HepG2 (cell line): ENCODE data around the gene DCDC2C.

Experiments
- BRCA1 ChIP-seq: sonication (generic); formaldehyde crosslinking; IDR thresholded peaks from 2 replicates; pipeline ENCODE4 v1.4.0; 2020; ENCODE audit warnings: missing genetic modification reagents
- MYC ChIP-seq: sonication (generic); formaldehyde crosslinking; IDR thresholded peaks from 2 replicates; pipeline ENCODE4 v1.9.0; 2021; ENCODE audit warnings: missing genetic modification reagents, borderline replicate concordance
- SIN3A ChIP-seq: IDR thresholded peaks from 2 replicates; pipeline ENCODE4 v1.6.1; 2011; ENCODE audit warnings: low read depth, mild to moderate bottlenecking, control low read depth, low read length, borderline replicate concordance
- STAT5B ChIP-seq: sonication (generic); formaldehyde crosslinking; IDR thresholded peaks from 2 replicates; pipeline ENCODE4 v1.4.0; 2020; ENCODE audit warnings: missing genetic modification reagents
- TARDBP ChIP-seq: sonication (generic); formaldehyde crosslinking; IDR thresholded peaks from 2 replicates; pipeline ENCODE4 v1.8.0; 2022; ENCODE audit warnings: mild to moderate bottlenecking, missing genetic modification reagents
- ZFP1 ChIP-seq: IDR thresholded peaks from 2 replicates; pipeline ENCODE4 v1.6.1; 2016
- ZFY ChIP-seq: sonication (generic); formaldehyde crosslinking; IDR thresholded peaks from 2 replicates; pipeline ENCODE4 v1.4.0; 2020; ENCODE audit warnings: missing genetic modification reagents
- ZNF274 ChIP-seq: sonication (generic); formaldehyde crosslinking; IDR thresholded peaks from 2 replicates; pipeline ENCODE4 v1.5.1; 2020; ENCODE audit warnings: mild to moderate bottlenecking, missing genetic modification reagents
- ZNF674 ChIP-seq: sonication (generic); formaldehyde crosslinking; IDR thresholded peaks from 2 replicates; pipeline ENCODE4 v1.5.0; 2020; ENCODE audit warnings: low read depth, mild to moderate bottlenecking, missing genetic modification reagents
- ZZZ3 ChIP-seq: sonication (generic); formaldehyde crosslinking; IDR thresholded peaks from 2 replicates; pipeline ENCODE4 v1.4.0; 2020; ENCODE audit warnings: missing genetic modification reagents, mild to moderate bottlenecking, borderline replicate concordance
- TF ChIP-seq, protein P1 (sequence below): sonication (generic); formaldehyde crosslinking; IDR thresholded peaks from 2 replicates; pipeline ENCODE4 v1.4.0; 2020; ENCODE audit warnings: missing genetic modification reagents
- TF ChIP-seq, protein P2 (sequence below): sonication (generic); formaldehyde crosslinking; IDR thresholded peaks from 2 replicates; pipeline ENCODE4 v1.5.0; 2020; ENCODE audit warnings: mild to moderate bottlenecking, missing genetic modification reagents, moderate library complexity
- TF ChIP-seq, protein P3 (sequence below): sonication (generic); formaldehyde crosslinking; IDR thresholded peaks from 2 replicates; pipeline ENCODE4 v1.4.0; 2020; ENCODE audit warnings: missing genetic modification reagents
- TF ChIP-seq, protein P4 (sequence below): sonication (generic); formaldehyde crosslinking; IDR thresholded peaks from 2 replicates; pipeline ENCODE4 v1.4.0; 2020; ENCODE audit warnings: missing genetic modification reagents

DNA sequence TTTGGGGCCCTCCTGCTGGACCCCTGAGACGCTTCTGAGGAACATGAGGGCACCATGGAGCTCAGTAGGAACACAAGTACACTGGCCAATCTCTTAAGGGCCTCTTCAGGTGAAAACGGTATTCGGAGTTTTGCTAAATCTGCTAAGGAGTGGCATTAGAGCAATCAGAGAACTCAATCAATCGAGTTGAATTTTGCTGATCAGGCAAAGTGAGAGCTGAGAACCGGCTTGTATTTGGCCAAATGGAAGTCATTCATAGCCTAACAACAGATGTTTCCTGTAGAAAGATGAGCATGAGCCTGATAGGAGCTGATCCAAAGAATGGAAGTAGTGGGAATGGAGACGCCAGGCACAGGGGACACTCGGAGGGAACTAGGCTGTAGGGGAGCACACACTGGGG is 133.7 kb downstream of the DCDC2C start:
- TF ChIP-seq ZZZ3 (no peak), ZNF274 (CRISPR knock-in tag) (no peak), SIN3A (no peak), BRCA1 (CRISPR knock-in tag) (no peak), ZFP1 (no peak), TARDBP (no peak), ZFY (CRISPR knock-in tag) (no peak), MYC (CRISPR knock-in tag) (no peak), STAT5B (CRISPR knock-in tag) (no peak), ZNF674 (CRISPR knock-in tag) (no peak)
- TF ChIP-seq, protein P1, sequence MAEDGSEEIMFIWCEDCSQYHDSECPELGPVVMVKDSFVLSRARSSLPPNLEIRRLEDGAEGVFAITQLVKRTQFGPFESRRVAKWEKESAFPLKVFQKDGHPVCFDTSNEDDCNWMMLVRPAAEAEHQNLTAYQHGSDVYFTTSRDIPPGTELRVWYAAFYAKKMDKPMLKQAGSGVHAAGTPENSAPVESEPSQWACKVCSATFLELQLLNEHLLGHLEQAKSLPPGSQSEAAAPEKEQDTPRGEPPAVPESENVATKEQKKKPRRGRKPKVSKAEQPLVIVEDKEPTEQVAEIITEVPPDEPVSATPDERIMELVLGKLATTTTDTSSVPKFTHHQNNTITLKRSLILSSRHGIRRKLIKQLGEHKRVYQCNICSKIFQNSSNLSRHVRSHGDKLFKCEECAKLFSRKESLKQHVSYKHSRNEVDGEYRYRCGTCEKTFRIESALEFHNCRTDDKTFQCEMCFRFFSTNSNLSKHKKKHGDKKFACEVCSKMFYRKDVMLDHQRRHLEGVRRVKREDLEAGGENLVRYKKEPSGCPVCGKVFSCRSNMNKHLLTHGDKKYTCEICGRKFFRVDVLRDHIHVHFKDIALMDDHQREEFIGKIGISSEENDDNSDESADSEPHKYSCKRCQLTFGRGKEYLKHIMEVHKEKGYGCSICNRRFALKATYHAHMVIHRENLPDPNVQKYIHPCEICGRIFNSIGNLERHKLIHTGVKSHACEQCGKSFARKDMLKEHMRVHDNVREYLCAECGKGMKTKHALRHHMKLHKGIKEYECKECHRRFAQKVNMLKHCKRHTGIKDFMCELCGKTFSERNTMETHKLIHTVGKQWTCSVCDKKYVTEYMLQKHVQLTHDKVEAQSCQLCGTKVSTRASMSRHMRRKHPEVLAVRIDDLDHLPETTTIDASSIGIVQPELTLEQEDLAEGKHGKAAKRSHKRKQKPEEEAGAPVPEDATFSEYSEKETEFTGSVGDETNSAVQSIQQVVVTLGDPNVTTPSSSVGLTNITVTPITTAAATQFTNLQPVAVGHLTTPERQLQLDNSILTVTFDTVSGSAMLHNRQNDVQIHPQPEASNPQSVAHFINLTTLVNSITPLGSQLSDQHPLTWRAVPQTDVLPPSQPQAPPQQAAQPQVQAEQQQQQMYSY: no peak
- TF ChIP-seq, protein P2, sequence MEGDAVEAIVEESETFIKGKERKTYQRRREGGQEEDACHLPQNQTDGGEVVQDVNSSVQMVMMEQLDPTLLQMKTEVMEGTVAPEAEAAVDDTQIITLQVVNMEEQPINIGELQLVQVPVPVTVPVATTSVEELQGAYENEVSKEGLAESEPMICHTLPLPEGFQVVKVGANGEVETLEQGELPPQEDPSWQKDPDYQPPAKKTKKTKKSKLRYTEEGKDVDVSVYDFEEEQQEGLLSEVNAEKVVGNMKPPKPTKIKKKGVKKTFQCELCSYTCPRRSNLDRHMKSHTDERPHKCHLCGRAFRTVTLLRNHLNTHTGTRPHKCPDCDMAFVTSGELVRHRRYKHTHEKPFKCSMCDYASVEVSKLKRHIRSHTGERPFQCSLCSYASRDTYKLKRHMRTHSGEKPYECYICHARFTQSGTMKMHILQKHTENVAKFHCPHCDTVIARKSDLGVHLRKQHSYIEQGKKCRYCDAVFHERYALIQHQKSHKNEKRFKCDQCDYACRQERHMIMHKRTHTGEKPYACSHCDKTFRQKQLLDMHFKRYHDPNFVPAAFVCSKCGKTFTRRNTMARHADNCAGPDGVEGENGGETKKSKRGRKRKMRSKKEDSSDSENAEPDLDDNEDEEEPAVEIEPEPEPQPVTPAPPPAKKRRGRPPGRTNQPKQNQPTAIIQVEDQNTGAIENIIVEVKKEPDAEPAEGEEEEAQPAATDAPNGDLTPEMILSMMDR: no peak
- TF ChIP-seq, protein P3, sequence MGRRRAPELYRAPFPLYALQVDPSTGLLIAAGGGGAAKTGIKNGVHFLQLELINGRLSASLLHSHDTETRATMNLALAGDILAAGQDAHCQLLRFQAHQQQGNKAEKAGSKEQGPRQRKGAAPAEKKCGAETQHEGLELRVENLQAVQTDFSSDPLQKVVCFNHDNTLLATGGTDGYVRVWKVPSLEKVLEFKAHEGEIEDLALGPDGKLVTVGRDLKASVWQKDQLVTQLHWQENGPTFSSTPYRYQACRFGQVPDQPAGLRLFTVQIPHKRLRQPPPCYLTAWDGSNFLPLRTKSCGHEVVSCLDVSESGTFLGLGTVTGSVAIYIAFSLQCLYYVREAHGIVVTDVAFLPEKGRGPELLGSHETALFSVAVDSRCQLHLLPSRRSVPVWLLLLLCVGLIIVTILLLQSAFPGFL (CRISPR knock-in tag): no peak
- TF ChIP-seq, protein P4, sequence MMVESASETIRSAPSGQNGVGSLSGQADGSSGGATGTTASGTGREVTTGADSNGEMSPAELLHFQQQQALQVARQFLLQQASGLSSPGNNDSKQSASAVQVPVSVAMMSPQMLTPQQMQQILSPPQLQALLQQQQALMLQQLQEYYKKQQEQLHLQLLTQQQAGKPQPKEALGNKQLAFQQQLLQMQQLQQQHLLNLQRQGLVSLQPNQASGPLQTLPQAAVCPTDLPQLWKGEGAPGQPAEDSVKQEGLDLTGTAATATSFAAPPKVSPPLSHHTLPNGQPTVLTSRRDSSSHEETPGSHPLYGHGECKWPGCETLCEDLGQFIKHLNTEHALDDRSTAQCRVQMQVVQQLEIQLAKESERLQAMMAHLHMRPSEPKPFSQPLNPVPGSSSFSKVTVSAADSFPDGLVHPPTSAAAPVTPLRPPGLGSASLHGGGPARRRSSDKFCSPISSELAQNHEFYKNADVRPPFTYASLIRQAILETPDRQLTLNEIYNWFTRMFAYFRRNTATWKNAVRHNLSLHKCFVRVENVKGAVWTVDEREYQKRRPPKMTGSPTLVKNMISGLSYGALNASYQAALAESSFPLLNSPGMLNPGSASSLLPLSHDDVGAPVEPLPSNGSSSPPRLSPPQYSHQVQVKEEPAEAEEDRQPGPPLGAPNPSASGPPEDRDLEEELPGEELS: no peak
